ENCODE results near the gene KCTD6. TPM values are rescaled to one million over a fixed set of nuclear protein-coding genes. Genes with fewer than 3 reads are reported as not detected.

Gene KCTD6
- total RNA-seq, 3 donors from 2014 or later (not counting 1 experiment from before 2014, with no cell fraction given): 4.5 to 12.9 (median 7.5) TPM

DNA sequence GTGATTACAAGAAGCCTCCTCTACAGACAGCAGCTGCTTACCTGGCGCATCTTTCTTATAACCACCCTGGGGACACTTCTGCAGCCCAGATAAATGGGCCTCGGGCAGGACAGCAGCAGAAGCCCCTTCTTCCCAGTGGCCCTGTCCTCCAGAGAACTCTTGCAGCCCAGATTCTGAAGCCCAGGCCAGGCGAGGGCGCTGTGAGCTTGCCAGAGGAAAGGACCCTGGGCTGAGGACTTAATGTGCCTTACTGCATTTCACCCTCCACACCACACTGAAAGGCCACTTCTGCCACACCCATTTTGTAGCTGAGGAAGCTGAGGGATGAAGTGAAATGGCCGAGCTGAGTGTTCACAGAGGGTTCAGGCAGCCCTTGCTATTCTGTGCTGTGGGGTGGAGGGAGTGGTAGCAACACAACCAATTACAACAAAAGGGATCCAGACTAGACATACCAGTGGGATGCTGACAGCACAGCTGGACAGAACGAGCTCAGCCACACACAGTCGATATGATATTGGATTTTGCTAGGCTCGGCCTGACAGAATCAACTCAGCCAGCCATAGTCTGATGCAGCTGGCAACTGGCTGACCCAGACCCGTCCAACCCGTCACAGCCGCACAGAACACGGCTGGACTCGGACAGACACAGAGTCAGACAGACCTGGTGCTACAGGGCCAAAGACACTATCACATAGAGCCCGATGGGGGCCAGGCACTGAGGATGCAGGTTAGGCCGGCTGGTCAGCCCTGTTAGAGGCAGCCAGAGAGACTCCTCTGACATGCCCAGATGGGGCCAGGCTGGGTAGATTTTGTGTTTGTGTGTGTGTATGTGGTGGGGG is 37.8 kb downstream of the KCTD6 start:
- H3K36me3 Mint-ChIP-seq: no peaks in the 10 kb centered on the region
- H3K9me3 Mint-ChIP-seq: no peaks in the 10 kb centered on the region
- Histone ChIP-seq H3K36me3 (ENCODE audit: control insufficient read depth, insufficient read depth, low read length) (no peaks in the 10 kb centered on the region), H3K27me3 (ENCODE audit: control insufficient read depth, insufficient read depth, low read length) (no peaks in the 10 kb centered on the region), H3K4me3 (ENCODE audit: low read length) (no peak overlapping the region), H3K4me1 (ENCODE audit: control insufficient read depth, insufficient read depth, low read length) (peaks cover 9% of the 10 kb centered on the region), H3K27ac (ENCODE audit: low read length) (no peak overlapping the region), H3K9me3 (ENCODE audit: control insufficient read depth, insufficient read depth, low read length) (no peaks in the 10 kb centered on the region)
- intact Hi-C loops (cut with micrococcal nuclease): loop anchor here (5.0 kb wide), 1 partner anchor 342 kb away; no protein-coding TSS in a partner anchor
- TF ChIP-seq, protein P1, sequence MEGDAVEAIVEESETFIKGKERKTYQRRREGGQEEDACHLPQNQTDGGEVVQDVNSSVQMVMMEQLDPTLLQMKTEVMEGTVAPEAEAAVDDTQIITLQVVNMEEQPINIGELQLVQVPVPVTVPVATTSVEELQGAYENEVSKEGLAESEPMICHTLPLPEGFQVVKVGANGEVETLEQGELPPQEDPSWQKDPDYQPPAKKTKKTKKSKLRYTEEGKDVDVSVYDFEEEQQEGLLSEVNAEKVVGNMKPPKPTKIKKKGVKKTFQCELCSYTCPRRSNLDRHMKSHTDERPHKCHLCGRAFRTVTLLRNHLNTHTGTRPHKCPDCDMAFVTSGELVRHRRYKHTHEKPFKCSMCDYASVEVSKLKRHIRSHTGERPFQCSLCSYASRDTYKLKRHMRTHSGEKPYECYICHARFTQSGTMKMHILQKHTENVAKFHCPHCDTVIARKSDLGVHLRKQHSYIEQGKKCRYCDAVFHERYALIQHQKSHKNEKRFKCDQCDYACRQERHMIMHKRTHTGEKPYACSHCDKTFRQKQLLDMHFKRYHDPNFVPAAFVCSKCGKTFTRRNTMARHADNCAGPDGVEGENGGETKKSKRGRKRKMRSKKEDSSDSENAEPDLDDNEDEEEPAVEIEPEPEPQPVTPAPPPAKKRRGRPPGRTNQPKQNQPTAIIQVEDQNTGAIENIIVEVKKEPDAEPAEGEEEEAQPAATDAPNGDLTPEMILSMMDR (IDR thresholded peaks at IDR 0.05): no peak
- ATAC-seq (no peak), DNase-seq (no peak)
- 93% methylated on average over 14 of the region's 15 CpGs for WGBS (ENCODE audit: insufficient coverage)
- no peak overlapping the region for H3K27ac Mint-ChIP-seq
- H3K4me1 Mint-ChIP-seq: peaks cover 8 to 10% of the 10 kb centered on the region in 2 donors
- no peak overlapping the region for H3K4me3 Mint-ChIP-seq
- H3K27me3 Mint-ChIP-seq (ENCODE audit: low read depth in 2 of 2): peaks cover 0 to 3% of the 10 kb centered on the region in 2 donors

DNA sequence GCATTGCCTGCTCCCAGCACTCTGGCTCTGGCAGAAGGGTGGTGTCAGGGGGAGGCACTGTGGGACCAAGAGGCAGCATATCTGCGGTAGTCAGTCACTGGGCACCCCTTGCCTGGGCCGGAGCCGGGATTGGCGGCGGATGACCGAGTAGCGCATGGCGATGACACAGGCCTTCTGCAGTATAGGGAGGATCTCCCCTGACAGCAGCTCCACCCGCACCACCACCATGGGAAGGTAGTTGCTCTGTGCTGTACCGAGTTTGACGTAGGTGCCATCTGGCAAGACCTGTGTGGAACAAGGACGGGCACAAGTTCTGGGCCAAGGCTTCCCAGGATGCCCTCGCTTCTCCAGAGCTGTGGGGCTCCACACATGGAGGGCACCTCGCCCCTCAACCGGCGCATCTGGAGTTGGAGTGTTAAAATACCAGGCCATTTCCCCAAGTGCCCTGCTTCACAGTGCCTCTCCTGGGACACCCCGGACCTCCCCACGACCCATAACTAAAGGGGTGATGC is 38.5 kb downstream of the KCTD6 start:
- no peak overlapping the region for H3K27ac ChIP-seq (ENCODE audit: low read length)
- DNase-seq: no peak
- 90% methylated on average over 18 of the region's 18 CpGs for WGBS (ENCODE audit: insufficient coverage)
- Mint-ChIP-seq H3K4me1 (peaks cover 8 to 10% of the 10 kb centered on the region in 2 donors), H3K4me3 (no peak overlapping the region), H3K27me3 (ENCODE audit: low read depth in 2 of 2) (peaks cover 0 to 3% of the 10 kb centered on the region in 2 donors), H3K36me3 (no peaks in the 10 kb centered on the region), H3K27ac (no peak overlapping the region), H3K9me3 (no peaks in the 10 kb centered on the region)
- H3K9me3 ChIP-seq (ENCODE audit: control insufficient read depth, insufficient read depth, low read length): no peaks in the 10 kb centered on the region
- no peak for ATAC-seq
- H3K4me3 ChIP-seq (ENCODE audit: low read length): no peak overlapping the region
- H3K4me1 ChIP-seq (ENCODE audit: control insufficient read depth, insufficient read depth, low read length): peaks cover 9% of the 10 kb centered on the region
- intact Hi-C loops (cut with micrococcal nuclease): loop anchor here (5.0 kb wide), 1 partner anchor 343 kb away; no protein-coding TSS in a partner anchor
- H3K36me3 ChIP-seq (ENCODE audit: control insufficient read depth, insufficient read depth, low read length): no peaks in the 10 kb centered on the region
- TF ChIP-seq, protein P1 (IDR thresholded peaks at IDR 0.05): no peak
- H3K27me3 ChIP-seq (ENCODE audit: control insufficient read depth, insufficient read depth, low read length): no peaks in the 10 kb centered on the region

DNA sequence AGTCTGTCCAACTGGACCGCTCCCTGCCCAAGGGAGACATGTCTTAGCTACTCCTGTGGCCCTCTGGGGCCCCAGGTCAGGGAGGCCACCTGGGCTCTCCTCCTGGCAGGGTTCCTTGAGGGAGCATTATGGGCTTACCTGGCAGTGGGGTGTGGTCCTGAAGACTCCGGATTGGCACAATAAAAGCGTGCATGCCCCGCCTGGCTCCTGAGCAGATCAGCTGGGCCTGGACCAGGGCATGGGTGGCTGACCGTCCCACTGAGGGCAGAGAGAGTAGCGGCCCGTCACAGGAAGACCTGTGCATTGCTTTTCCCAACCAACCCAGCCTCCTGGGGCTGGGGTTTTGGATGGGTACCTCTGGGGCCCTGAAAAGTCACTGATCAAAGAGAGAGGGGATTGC is 39.7 kb downstream of the KCTD6 start:
- no peaks in the 10 kb centered on the region for H3K9me3 Mint-ChIP-seq
- intact Hi-C loops (cut with micrococcal nuclease): loop anchor here (5.0 kb wide), 1 partner anchor 344 kb away; no protein-coding TSS in a partner anchor
- H3K27ac Mint-ChIP-seq: no peak overlapping the region
- TF ChIP-seq, protein P1 (IDR thresholded peaks at IDR 0.05): no peak
- Histone ChIP-seq H3K36me3 (ENCODE audit: control insufficient read depth, insufficient read depth, low read length) (no peaks in the 10 kb centered on the region), H3K9me3 (ENCODE audit: control insufficient read depth, insufficient read depth, low read length) (no peaks in the 10 kb centered on the region), H3K27ac (ENCODE audit: low read length) (no peak overlapping the region), H3K4me1 (ENCODE audit: control insufficient read depth, insufficient read depth, low read length) (peaks cover 9% of the 10 kb centered on the region), H3K4me3 (ENCODE audit: low read length) (no peak overlapping the region), H3K27me3 (ENCODE audit: control insufficient read depth, insufficient read depth, low read length) (no peaks in the 10 kb centered on the region)
- H3K27me3 Mint-ChIP-seq (ENCODE audit: low read depth in 2 of 2): peaks cover 0 to 6% of the 10 kb centered on the region in 2 donors
- DNase-seq (no peak), ATAC-seq (no peak)
- H3K4me1 Mint-ChIP-seq: peaks cover 8 to 10% of the 10 kb centered on the region in 2 donors
- no peak overlapping the region for H3K4me3 Mint-ChIP-seq
- no peaks in the 10 kb centered on the region for H3K36me3 Mint-ChIP-seq
- 94% methylated on average over 7 of the region's 7 CpGs for WGBS (ENCODE audit: insufficient coverage)
